ENCODE measurements around the gene PLXNA2. TPM values are rescaled to one million over a fixed set of nuclear protein-coding genes. Genes with fewer than 3 reads are reported as not detected.

The PLXNA2 gene
- total RNA-seq, 1 experiment from 2014 or later = 3.3 TPM

DNA sequence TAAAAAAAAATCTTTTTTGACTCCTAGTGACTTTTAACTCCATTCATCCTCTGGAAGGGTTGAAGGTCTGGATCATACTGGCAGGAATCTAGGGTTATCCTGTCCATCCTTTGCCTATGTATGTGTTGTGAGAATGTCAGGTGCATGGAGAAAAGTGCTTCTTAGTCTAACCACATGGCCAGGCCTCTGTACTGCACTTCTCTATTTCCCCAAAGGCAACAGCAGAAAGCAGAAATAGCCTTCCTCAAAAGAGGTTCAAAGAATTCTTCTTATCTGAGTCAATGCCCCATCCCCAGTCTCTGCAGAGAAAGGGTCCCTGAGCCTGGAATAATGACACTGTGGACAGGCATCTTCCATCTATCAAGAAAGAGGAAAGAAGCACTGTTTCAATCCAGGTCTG, 247.5 kb downstream of the PLXNA2 start:
- no peak for DNase-seq (ENCODE audit: low read depth)

DNA sequence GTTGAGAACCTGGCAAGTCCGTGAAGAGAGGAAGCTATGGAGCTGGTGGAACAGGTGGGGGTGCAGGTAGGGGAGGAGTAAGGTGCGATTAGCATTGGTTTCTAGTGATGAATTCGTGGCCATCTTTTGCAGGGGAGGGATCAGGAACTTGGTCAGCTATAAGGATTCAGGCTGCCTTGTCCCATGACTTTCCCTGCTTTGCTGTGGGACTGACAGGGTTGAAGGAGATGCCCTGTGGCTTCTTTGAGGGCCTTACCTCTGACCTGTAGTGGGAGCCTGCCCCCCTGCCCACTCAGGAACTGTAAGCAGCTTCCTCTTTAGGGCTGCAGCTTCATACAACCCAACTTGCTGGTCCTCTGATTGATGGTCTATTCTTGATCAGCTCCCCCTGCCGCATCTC, 248.6 kb downstream of the PLXNA2 start:
- DNase-seq (ENCODE audit: low read depth) = no peak

DNA sequence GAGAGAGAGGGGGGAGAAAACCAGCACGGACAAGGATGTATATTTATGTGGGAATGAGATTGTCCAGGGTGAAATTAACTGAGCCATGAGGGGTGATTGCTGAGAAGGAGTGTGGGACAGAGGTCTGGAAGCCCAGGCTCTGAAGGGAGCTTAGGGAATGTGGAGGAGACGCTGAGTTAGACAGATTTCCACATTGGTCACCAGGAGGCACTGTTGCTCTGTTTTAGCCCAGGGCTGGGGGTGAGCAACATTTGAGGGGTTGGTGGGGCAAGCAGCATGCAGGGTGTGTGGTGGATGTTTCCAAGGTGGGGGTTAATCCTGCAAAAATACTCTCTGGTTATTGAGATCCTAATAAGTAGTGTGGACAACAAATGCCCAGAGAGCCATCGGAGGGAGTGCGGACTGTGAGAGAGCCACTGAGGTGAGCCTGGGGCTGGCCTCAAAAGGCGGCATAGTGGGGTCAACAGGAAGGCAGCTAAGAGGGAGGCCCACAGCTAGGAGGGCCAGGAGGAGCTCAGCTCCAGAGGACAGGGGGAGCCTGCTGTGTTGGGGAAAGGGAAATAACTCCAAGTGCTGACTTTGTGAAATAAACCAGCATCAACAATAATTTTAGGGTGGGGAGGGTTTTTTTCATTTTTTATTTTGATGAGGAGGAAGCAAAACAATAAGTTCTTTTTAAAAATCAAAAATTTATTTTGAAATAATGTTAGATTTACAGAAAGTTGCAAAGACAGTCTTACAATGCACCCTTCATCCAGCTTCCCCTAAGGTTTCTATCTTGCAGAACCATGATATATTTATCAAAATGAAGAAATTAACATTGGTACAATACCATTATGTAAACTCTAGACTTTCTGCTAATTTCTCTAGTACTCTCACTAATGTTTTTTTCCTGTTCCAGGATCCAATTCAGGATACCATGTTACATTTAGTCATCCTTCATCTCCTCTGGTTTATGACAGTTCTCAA, 250.4 kb downstream of the PLXNA2 start:
- DNase-seq (ENCODE audit: low read depth) = peak; percentile 16

DNA sequence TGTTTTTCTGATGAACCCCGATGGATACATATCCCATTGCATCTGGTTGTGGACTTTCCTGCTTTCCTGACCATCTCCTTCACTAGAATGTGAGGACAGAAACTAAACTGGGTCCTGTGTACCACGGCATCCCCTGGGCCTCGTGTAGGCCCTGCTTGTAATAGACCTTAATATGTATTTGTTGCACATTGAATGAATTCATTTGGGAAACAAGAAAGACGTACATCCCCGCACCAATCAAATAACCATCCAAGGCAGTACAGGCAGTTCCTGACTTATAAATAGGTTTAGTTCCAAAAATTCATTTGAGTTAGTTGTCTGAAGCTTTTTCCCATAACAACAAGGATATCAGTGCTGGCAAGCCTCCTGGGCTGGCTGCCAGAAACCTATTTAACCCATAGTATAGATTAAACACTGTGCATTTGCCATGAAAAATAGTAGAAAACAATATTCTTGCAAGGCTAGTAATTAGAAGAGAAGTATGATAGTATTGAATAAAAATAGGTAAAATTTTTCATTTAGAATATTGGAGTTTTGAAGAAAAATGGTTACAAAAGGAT, 251.4 kb downstream of the PLXNA2 start:
- DNase-seq (ENCODE audit: low read depth) = no peak

DNA sequence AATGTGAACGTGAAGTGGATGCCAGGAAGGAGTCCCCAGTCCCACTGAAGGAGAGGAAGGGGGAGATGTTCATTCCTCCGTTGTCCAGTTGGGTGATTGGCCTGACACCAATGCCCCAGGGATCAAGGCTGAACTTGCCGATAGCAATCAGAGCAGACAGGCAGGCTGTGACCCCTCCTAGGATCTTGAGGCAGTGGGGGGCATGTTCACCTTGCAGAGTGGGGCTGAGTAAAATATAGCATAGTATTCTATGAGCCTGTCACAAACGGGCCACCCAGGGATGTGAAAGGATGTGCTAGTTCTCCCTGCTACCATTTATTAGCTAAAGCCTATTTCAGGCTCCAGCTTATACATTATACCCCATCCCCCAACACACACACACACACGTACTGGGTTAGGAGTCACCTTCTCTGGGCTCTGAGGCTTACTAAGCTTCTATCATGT, 252.6 kb downstream of the PLXNA2 start:
- DNase-seq (ENCODE audit: low read depth) = no peak

DNA sequence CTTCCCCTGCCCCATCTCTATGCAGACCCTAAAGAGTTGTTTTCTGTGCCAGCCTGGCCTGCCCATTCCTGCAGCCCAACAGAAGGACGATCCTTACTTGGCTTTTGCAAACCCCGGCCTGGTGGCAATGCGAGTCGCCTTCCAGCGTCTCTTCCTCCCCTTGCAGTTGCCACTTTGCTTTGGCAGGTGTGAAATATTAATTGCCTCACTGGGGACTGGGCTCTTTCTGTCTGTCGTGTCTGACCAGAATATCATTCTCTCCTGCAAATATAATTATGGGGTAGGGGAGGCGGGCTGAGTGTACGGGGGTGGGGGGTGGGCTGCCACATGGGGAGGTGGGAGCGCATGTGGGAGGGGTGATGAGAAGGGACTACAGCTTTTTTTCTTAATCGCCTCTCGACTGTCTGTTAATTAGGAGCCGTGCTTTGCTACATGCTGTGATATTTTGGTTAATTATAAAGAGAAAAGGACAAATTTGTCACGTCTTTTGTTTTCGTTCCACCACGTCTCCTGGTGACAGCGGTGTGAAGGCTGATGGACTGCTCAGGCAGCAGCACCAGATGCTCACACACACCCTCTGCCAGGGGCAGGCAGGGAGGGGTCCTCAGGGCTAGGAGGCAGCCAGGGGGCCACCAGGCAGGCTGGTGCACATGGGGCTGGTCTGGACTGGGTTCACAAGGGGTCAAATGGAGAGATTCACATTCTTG, 253.2 kb downstream of the PLXNA2 start:
- no peak for DNase-seq (ENCODE audit: low read depth)

DNA sequence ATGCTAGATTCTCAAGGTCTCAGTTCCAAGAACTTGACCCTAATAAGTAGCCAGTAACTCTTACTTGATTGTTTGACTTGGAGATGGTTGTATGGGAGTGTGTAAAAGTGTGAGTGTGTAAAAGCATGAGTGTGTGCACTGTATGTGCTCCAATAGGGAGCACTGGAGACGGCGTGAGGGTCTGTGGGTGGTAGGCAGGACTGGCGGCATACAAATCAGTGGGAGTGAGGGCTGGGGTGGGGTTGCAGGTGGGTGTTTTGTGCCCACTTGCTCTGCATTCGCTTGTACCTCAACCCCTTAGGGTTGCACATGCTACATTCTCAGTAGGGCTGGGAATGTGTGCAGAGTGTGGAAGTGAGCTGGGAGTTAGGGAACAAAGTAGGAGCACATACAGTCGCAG, 253.7 kb downstream of the PLXNA2 start:
- DNase-seq (ENCODE audit: low read depth) = no peak

DNA sequence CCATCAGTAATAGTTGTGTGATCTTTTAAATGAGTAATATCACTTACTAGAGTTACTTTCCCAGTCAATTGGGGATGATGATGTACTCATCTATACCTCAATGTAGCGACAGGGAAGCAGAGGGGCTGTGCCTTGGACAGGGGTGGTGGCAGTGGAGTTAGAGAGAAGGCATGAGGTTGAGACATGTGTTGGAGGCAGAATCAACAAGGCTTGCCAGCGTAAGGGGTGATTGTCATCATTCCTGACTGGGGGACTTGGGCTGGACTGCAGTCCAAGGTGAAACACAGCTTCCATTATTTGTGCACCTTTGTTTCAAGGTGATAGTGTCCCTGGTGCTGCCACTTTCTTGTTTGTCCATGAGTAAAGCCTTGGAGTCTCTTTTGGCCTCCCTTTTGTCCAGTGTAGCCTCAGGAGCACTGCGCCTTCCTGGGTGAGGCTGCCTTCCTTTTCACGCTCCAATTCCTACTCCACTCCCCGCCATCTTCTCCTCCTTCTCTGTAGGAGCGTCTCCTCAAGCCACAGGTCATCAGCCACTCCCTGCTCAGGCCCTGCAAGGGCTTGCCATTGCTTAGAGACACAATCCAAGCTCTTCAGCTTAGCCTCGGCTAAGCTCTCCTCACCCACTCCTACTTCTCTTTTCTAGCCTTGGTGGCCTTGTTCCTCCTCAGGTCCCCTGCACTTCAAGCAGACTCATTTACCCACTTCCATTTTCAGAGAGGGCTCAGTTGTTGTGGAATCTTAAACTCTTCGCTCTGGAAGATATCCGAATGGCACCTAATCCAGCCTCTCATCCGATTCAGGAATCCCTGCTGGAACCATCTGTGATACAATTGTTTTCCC, 255.6 kb downstream of the PLXNA2 start:
- no peak for DNase-seq (ENCODE audit: low read depth)

DNA sequence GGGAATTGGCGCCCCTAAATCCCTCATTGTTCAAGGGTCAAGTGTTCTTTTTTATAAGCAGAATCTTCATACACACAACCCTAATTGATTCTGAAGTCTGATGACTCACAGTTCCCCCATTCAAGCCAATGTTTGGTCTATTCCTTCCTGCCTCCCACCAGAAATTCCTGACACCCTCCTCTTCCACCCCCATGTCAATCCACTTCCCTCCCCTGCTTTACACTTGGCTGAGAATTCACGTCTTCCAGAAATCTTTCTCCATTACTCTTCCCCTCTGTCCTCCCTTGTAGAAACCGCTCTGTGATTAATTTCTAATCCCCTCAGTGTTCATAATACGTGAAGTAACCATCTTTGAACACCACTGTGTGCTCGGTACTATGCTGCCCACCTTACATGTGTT, 257.0 kb downstream of the PLXNA2 start:
- DNase-seq (ENCODE audit: low read depth) = no peak

DNA sequence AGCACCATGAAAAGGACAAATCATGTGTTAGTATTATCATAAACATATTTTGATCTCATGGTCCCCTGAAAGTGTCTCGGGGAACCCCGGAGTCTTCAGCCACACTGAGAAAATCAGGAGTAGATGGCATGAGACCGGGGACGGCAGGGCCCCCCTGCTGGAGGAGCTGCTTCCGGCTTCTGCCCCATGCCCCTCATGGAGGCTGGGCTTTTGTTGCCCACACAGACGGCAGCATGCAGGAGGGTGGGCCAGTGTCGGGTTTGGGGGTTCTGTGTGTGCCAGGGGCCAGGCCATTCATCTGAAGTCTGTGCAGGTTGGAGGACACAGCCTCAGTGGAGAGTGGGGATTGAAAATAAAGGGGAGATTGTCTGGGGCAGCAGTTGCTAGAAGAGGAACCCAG, 258.2 kb downstream of the PLXNA2 start:
- DNase-seq (ENCODE audit: low read depth) = no peak

DNA sequence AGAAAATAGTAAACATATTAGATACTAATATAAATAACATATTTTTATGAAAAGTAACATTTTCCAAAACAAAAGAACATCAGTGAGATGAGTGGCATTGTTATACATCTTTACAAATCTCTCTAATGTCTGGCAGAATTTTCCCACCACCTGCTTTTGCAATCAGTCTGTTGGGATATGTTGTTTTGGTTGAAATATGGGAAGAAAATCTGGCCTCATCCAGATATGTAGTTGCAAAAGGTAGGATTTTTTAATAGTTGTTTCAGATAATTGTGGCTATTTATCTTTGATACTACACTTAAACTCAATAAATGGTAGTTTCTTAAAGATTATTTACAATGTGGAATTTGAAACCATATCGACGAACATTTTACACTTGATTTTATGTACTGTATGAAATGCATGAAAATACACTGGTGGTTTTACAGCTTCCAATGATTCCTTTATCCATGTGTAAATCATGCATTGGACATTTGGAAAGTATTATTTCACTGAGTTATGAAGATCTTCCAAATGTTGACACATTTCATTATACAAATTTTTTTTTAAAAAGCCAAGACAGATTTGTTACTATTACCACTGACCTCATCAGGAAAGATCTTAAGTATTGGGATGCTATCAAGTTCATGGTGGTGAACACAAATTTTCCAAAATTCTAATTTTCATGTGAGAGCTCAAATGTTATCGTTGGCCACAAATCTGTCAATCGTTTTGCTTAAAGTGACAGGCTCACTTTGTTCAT, 259.2 kb downstream of the PLXNA2 start:
- no peak for DNase-seq (ENCODE audit: low read depth)

DNA sequence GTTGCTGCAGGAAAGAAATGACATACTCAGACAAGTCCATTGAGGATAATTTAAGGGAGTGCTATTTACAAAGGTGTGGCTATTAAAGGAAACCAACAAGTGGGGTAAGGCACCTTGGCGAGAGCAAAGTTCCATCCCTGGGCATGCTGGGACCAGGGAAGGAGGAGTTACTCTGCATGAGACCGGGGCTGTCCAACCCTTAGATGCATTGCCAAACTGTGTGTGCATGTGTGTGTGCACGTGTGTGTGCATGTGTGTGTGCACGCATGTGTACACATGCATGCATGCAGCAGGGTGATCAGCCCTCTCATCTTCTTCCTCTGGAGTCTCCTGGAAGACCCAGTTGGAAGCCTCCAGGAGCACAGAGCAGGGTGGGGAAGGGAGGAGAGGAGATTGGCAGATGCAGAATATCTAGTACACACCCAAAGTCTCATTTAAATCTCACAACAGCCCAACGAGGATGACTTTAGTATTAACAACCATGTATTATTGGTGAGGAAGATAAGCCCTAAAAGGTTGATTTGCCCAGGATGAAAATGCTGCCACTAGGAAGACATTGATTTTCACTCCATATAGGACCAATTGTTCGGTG, 261.0 kb downstream of the PLXNA2 start:
- DNase-seq (ENCODE audit: low read depth) = no peak

DNA sequence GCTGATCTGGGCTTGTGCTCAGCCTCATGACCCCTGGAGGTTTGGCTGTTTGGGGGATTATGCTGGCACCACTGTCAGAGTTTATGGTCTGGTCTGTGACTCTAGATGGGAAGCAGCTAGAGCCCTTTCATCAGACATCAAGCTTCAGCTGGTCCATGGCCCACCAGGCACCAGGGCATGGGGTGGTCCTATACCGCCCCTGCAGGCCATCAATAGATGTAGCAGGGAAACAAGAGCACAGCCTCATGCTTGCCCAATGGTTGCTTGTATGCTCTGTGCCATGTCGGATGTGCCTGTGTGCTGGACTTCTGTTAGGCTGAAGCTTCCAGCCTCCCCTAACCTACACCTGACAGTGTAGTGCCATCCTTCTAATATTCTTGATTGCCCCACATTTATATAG, 262.2 kb downstream of the PLXNA2 start:
- peak; percentile 54 for DNase-seq (ENCODE audit: low read depth)

DNA sequence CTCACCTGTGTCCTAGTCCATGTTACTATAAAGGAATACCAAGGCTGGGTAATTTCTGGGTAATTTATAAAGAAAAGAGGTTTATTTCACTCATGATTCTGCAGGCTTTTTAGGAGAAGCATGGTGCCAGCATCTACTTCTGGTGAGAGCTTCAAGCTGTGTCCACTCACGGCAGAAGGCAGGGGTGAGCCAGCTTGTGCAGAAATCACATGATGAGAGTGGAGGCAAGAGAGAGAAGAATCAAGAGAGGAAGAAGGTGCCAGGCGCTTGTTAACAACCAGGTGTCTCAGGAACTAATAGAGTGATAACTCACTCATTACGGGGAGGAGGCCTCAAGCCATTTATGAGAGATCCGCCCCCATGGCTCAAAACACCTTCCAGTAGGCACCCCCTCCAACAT, 265.7 kb downstream of the PLXNA2 start:
- DNase-seq (ENCODE audit: low read depth) = no peak

DNA sequence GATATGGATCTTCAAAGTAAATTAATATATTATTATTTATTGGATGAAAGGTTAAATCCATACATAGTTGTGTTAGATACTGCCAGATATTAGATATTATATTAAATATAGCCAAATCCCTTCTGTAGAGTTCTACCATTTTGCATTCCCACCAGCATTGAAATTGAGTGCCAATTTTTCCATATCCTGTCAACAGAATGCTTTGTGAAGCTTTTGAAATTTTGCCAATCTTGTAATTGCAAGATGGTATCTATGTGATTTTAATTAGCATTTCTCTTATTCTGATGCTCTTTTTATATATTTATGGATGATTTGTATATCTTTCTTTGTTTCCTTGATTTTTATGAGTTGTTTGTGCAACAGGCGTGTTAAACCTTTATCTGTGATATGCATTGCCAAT, 266.3 kb downstream of the PLXNA2 start:
- no peak for DNase-seq (ENCODE audit: low read depth)

DNA sequence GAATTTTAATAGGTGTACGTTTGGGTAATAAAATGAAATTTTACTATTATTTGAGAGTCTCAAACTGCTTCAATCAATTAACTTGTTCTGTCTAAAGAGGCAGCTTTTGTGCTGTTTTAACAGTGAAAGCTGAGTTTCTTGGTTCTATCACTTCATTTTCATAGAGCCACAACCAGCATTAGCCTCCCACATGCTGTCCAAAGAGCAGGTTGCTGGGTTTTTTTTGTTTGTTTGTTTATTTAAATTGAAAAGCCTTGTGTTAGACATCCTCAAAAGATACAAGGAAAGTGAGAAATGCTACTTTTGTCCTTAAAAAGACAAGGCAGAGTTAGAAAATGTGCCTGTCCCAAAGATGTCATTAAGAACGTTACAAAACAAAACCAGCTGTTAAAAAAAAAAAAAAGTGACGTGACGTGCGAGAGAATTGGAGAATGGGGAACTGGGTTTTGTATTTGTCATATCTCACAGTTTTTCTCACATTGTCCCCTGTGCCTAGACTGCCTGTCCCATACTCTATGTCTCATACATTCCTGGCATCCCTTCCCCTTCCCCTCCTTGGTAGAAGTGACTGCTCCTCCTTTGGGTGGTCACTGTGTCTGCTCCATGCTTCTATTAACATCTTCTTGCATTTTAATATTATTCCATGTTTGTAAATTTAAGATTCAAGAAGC, 270.2 kb downstream of the PLXNA2 start:
- DNase-seq (ENCODE audit: low read depth) = no peak

DNA sequence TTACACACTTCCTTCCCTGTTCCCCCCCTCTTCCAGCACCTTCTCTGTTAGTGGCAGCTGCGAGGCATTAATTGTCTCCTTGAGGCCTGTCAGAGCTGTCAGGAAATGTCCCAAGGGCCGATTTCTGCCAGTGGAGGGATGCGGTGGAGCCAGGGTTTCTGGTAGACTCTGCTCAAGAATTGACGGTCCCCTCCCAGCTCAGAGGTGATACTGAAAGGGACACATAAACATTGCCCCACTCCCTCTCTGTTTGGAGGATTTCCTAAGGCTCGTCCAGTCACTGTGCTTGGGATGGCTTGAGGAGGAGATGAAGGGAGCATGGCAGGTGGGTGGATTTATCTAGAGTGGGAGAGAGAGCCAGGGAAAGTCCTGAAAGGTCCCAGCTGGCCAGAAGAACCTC, 271.8 kb downstream of the PLXNA2 start:
- no peak for DNase-seq (ENCODE audit: low read depth)

Data from Daoy (cell line).